Common myeloid progenitor, CD34-positive (primary cell): ENCODE measurements around the gene CDK2.

Experiments
- CTCF ChIA-PET: fragments of 350-600 bp; sonication (Branson Sonifier 250); formaldehyde crosslinking; loops from one replicate; lab custom pipeline; 2021; ENCODE audit warnings: antibody characterized with exemption; lab: Charles Lee
- POLR2A ChIA-PET: fragments of 350-600 bp; sonication (Branson Sonifier 250); formaldehyde crosslinking; loops from one replicate; lab custom pipeline; 2021; ENCODE audit warnings: antibody characterized with exemption; lab: Charles Lee
- DNase-seq, 3 donors: peaks; one replicate each; pipeline versions ENCODE4 v3.0.0 to v3.0.0-alpha.2; 2013
- H3K27ac ChIP-seq, 2 experiments: 1 replicate in 1 of 2; 2 replicates in 1 of 2; pipeline ENCODE4 v1.7.0; 2013; ENCODE audit warnings: inconsistent platforms in 2 of 2, low read length in 2 of 2, mild to moderate bottlenecking in 2 of 2, low read depth in 1 of 2, moderate library complexity in 1 of 2; ENCODE audit not compliant: severe bottlenecking in 2 of 2, insufficient read depth in 1 of 2, poor library complexity in 1 of 2
- H3K27me3 ChIP-seq, 5 experiments: replicated peaks in 2 of 5; 1 replicate in 3 of 5; 2 replicates in 2 of 5; pipeline versions ENCODE4 v1.6.1 to v1.7.0; 2013; ENCODE audit warnings: low read length in 4 of 5, mild to moderate bottlenecking in 2 of 5, moderate library complexity in 2 of 5, inconsistent platforms in 1 of 5; ENCODE audit not compliant: insufficient read depth in 5 of 5, control insufficient read depth in 4 of 5
- H3K36me3 ChIP-seq, 4 experiments: 1 replicate in 2 of 4; 2 replicates in 2 of 4; pipeline versions ENCODE4 v1.6.1 to v1.7.0; 2013; ENCODE audit warnings: low read length in 3 of 4, control low read depth in 1 of 4, mild to moderate bottlenecking in 1 of 4; ENCODE audit not compliant: control insufficient read depth in 4 of 4, insufficient read depth in 4 of 4
- H3K4me1 ChIP-seq, 4 experiments: 1 replicate in 3 of 4; 2 replicates in 1 of 4; pipeline versions ENCODE4 v1.6.1 to v1.7.1; 2013; ENCODE audit warnings: low read length in 3 of 4, mild to moderate bottlenecking in 3 of 4, control low read depth in 1 of 4, inconsistent platforms in 1 of 4, moderate library complexity in 1 of 4; ENCODE audit not compliant: control insufficient read depth in 4 of 4, insufficient read depth in 4 of 4; ENCODE audit errors: control extremely low read depth in 1 of 4
- H3K4me3 ChIP-seq, 7 experiments: 1 replicate in 4 of 7; 2 replicates in 3 of 7; pipeline versions ENCODE4 v1.5.1 to v1.7.0; 2013; ENCODE audit warnings: mild to moderate bottlenecking in 7 of 7, low read length in 6 of 7, moderate library complexity in 6 of 7, inconsistent platforms in 2 of 7, low read depth in 2 of 7, control low read depth in 1 of 7; ENCODE audit not compliant: insufficient read depth in 4 of 7, control insufficient read depth in 1 of 7; ENCODE audit errors: extremely low read depth in 1 of 7
- H3K9me3 ChIP-seq, 5 experiments: 1 replicate in 4 of 5; 2 replicates in 1 of 5; pipeline versions ENCODE4 v1.6.1 to v1.7.1; 2013; ENCODE audit warnings: low read length in 4 of 5, mild to moderate bottlenecking in 2 of 5, inconsistent platforms in 1 of 5, low read depth in 1 of 5, moderate library complexity in 1 of 5; ENCODE audit not compliant: control insufficient read depth in 4 of 5, insufficient read depth in 2 of 5; ENCODE audit errors: control extremely low read depth in 1 of 5
- WGBS: methylation state at CpG from one replicate; pipeline ENCODE4 v1.1.5; 2013; ENCODE audit not compliant: insufficient coverage; 5-methylcytosine and 5-hydroxymethylcytosine counted together

The CDK2 gene

GRCh38 chr12:55937981-55938380 is 28.6 kb upstream of the CDK2 start:
- Histone ChIP-seq H3K36me3 (peaks cover 24 to 77% (median 44%) of the 10 kb centered on the region in 4 experiments), H3K4me3 (no peak overlapping the region), H3K27ac (no peak overlapping the region), H3K27me3 (no peaks in the 10 kb centered on the region), H3K4me1 (peaks cover under 1 to 16% (median 12%) of the 10 kb centered on the region in 4 experiments), H3K9me3 (no peaks in the 10 kb centered on the region)
- CTCF ChIA-PET, result interaction anchor here (1.1 to 4.8 kb wide), 7 partner anchors 11 to 199 kb away, joined by 3 to 37 read pairs (median 14); no protein-coding TSS in a partner anchor
- WGBS, result 100% methylated on average over 1 of the region's 2 CpGs
- no peak for DNase-seq
- POLR2A ChIA-PET, result no interaction called here

DNA sequence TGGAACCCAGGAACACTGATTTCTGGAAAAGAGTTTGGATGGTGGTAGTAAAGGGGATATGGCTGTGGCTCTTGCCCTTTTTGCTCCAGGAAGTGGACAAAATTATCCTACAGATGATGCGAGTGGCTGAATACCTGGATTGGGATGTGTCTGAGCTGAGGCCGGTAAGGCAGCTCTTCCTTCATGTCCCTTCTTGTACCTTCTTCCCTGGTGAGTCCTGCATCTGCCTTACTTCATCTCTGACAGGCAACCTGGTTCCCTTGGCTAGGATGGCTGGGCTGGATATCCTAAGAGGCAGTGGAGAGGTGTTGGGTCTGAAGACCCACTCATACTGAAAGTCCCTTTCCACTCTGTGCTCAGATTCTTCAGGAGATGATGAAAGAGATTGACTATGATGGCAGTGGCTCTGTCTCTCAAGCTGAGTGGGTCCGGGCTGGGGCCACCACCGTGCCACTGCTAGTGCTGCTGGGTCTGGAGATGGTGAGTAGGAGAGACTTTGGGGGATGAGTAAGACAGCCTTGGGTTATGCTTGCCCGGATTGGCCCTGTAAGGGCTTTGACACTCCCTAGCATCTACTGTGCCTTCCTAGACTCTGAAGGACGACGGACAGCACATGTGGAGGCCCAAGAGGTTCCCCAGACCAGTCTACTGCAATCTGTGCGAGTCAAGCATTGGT is 27.7 kb upstream of the CDK2 start:
- Histone ChIP-seq H3K4me3 (no peak overlapping the region), H3K27me3 (no peaks in the 10 kb centered on the region), H3K9me3 (no peaks in the 10 kb centered on the region), H3K36me3 (peaks cover 24 to 83% (median 46%) of the 10 kb centered on the region in 4 experiments), H3K27ac (no peak overlapping the region), H3K4me1 (peaks cover 0 to 8% (median 6%) of the 10 kb centered on the region in 4 experiments)
- ChIA-PET CTCF (interaction anchor here (0.7 to 4.8 kb wide), 17 partner anchors 9 to 200 kb away, joined by 3 to 37 read pairs (median 5); partner anchors contain the start of genes PYM1 and SUOX), POLR2A (interaction anchor here (0.5 kb wide), 1 partner anchor 205 kb away, joined by 3 read pairs; no protein-coding TSS in a partner anchor)
- no peak for DNase-seq
- 98% methylated on average over 8 of the region's 8 CpGs for WGBS

GRCh38 chr12:55940065-55940732 is 26.4 kb upstream of the CDK2 start:
- peaks cover 26 to 82% (median 53%) of the 10 kb centered on the region in 4 experiments for H3K36me3 ChIP-seq
- 31% methylated on average over 13 of the region's 18 CpGs for WGBS
- peak overlapping the region in 1 of 7 experiments; percentile 6 for H3K4me3 ChIP-seq
- peaks cover 0 to 8% (median 6%) of the 10 kb centered on the region in 4 experiments for H3K4me1 ChIP-seq
- H3K27me3 ChIP-seq, result no peaks in the 10 kb centered on the region
- H3K9me3 ChIP-seq, result no peaks in the 10 kb centered on the region
- ChIA-PET CTCF (interaction anchor here (0.6 to 4.8 kb wide), 24 partner anchors 8 to 203 kb away, joined by 3 to 37 read pairs (median 4); partner anchors contain the start of genes PYM1 and SUOX), POLR2A (interaction anchor here (0.7 kb wide), 1 partner anchor 14 kb away, joined by 3 read pairs; no protein-coding TSS in a partner anchor)
- H3K27ac ChIP-seq, result no peak overlapping the region
- DNase-seq, result peak; percentile 81 to 87 (median 82)

GRCh38 chr12:55942055-55942454 is 24.6 kb upstream of the CDK2 start:
- Histone ChIP-seq H3K27ac (no peak overlapping the region), H3K36me3 (peaks cover 28 to 82% (median 54%) of the 10 kb centered on the region in 4 experiments), H3K9me3 (no peaks in the 10 kb centered on the region), H3K27me3 (no peaks in the 10 kb centered on the region), H3K4me3 (no peak overlapping the region), H3K4me1 (peaks cover 0 to 8% (median 6%) of the 10 kb centered on the region in 4 experiments)
- no peak for DNase-seq
- POLR2A ChIA-PET, result no interaction called here
- CTCF ChIA-PET, result interaction anchor here (0.8 to 4.8 kb wide), 7 partner anchors 9 to 40 kb away, joined by 3 to 37 read pairs (median 6); no protein-coding TSS in a partner anchor
- WGBS, result 100% methylated on average over 2 of the region's 4 CpGs

GRCh38 chr12:55942577-55943136 is 24.0 kb upstream of the CDK2 start:
- ChIA-PET CTCF (interaction anchor here (0.6 to 4.8 kb wide), 9 partner anchors 10 to 204 kb away, joined by 3 to 37 read pairs (median 4); partner anchors contain the start of gene RAB5B), POLR2A (interaction anchor here (0.6 kb wide), 1 partner anchor 111 kb away, joined by 3 read pairs; no protein-coding TSS in a partner anchor)
- Histone ChIP-seq H3K36me3 (peaks cover 26 to 77% (median 52%) of the 10 kb centered on the region in 4 experiments), H3K9me3 (no peaks in the 10 kb centered on the region), H3K27me3 (no peaks in the 10 kb centered on the region), H3K4me3 (no peak overlapping the region), H3K27ac (no peak overlapping the region), H3K4me1 (peaks cover 0 to 8% (median 6%) of the 10 kb centered on the region in 4 experiments)
- DNase-seq, result no peak
- 100% methylated on average over 1 of the region's 1 CpG for WGBS

- Histone ChIP-seq H3K27ac (no peak overlapping the region), H3K27me3 (no peaks in the 10 kb centered on the region), H3K4me1 (no peaks in the 10 kb centered on the region), H3K4me3 (no peak overlapping the region), H3K36me3 (peaks cover 8 to 46% (median 35%) of the 10 kb centered on the region in 4 experiments), H3K9me3 (no peaks in the 10 kb centered on the region)
- 100% methylated on average over 1 of the region's 6 CpGs for WGBS
- ChIA-PET CTCF (no interaction called here), POLR2A (interaction anchor here (0.7 kb wide), 1 partner anchor 12 kb away, joined by 3 read pairs; no protein-coding TSS in a partner anchor)
- no peak for DNase-seq
These were observed 20.1 kb upstream of the CDK2 start for GRCh38 chr12:55946553-55946952.
